ENCODE results near the gene SAMD4A.
A peak's percentile ranks its signal among the peaks of the same experiment; 100 is the strongest.

SAMD4A gene, protein sequence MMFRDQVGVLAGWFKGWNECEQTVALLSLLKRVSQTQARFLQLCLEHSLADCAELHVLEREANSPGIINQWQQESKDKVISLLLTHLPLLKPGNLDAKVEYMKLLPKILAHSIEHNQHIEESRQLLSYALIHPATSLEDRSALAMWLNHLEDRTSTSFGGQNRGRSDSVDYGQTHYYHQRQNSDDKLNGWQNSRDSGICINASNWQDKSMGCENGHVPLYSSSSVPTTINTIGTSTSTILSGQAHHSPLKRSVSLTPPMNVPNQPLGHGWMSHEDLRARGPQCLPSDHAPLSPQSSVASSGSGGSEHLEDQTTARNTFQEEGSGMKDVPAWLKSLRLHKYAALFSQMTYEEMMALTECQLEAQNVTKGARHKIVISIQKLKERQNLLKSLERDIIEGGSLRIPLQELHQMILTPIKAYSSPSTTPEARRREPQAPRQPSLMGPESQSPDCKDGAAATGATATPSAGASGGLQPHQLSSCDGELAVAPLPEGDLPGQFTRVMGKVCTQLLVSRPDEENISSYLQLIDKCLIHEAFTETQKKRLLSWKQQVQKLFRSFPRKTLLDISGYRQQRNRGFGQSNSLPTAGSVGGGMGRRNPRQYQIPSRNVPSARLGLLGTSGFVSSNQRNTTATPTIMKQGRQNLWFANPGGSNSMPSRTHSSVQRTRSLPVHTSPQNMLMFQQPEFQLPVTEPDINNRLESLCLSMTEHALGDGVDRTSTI

DNA sequence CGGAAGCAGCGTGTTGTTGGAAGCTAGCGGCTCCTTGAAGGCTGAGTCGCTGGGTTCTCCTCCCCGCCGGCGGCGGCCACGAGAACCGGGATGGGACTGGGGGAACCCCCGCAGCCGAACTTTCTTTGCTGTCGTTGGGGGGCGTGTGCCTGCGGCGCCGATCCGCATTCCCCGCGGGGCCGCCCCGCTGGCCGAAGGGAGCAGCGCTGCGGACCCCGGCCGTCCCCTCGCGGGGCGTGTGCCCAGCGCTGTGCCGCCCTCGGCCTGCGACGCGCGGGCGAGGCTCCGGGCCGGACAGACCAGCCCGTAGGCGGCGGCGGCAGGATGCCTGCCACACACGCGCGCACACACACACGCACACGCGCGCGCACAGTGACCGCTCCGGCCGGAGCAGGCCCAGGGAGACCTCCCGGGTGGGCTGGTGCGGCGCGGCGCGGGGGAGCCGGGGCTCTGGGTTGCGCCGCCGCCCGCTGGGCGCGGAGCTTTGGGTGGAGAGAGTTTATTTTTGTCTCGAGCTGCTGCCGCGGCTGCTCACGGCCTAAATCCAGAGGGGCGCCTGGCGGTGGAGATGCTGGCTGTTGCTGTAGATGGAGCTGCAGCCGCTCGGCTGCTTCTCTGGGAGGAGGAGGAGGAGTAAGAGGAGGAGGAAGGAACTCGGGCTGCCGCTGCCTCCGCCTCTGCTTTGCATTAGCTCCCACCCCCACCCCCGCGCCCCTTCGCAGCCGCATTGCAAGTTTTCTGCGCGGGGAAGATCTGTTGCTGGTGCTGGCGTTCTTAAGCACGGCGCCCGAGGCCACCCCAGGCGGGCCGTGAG, at the start of gene SAMD4A:
SAMD4A (plus strand) TSS at position 719 of the 814 bp plus-strand sequence. CDS start 789 bp downstream, outside the sequence.
- peak; percentile 84 for DNase-seq (ENCODE audit: low spot score)
- TF ChIP-seq, protein P1, sequence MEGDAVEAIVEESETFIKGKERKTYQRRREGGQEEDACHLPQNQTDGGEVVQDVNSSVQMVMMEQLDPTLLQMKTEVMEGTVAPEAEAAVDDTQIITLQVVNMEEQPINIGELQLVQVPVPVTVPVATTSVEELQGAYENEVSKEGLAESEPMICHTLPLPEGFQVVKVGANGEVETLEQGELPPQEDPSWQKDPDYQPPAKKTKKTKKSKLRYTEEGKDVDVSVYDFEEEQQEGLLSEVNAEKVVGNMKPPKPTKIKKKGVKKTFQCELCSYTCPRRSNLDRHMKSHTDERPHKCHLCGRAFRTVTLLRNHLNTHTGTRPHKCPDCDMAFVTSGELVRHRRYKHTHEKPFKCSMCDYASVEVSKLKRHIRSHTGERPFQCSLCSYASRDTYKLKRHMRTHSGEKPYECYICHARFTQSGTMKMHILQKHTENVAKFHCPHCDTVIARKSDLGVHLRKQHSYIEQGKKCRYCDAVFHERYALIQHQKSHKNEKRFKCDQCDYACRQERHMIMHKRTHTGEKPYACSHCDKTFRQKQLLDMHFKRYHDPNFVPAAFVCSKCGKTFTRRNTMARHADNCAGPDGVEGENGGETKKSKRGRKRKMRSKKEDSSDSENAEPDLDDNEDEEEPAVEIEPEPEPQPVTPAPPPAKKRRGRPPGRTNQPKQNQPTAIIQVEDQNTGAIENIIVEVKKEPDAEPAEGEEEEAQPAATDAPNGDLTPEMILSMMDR (IDR thresholded peaks at IDR 0.05; ENCODE audit: extremely low read depth, missing control alignments) = peak; percentile 21

DNA sequence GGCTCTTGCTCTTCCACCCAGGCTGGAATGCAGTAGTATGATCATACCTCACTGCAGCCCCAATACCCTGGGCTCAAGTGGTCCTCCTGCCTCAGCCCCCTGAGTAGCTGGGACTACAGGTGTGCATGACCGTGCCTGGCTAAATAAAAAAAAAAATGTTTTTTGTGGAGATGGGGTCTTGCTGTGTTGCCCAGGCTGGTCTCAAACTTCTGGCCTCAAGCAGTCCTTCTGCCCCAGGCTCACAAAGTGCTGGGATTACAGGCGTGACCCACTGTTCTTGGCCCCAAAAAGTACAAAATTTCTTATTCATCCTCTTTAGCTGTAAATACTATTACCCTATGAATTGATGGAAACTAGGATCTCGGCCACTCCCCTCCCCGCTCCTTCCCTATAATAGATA, 42.5 kb upstream of the SAMD4A start:
- TF ChIP-seq, protein P1 (IDR thresholded peaks at IDR 0.05; ENCODE audit: extremely low read depth, missing control alignments) = no peak
- DNase-seq (ENCODE audit: low spot score) = no peak

DNA sequence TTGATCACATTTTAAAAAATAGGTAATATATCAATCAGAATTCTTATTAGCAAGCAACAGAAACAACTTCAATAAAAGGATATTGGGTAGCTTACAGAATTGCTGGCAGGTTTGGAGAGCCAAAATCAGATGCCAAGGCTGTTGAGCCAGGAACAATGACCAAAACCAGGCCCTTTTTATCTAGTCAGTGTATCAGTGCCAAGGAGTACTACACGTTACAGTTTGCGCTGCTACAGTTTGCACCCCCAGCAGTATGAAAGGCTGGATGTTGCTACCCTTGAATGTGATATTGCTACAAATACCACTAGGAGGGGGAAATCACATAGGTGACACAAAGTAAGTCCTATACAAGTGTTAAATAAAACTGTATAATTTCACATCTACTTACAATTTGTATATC, 38.0 kb upstream of the SAMD4A start:
- DNase-seq (ENCODE audit: low spot score) = no peak
- TF ChIP-seq, protein P1 (IDR thresholded peaks at IDR 0.05; ENCODE audit: extremely low read depth, missing control alignments) = no peak

DNA sequence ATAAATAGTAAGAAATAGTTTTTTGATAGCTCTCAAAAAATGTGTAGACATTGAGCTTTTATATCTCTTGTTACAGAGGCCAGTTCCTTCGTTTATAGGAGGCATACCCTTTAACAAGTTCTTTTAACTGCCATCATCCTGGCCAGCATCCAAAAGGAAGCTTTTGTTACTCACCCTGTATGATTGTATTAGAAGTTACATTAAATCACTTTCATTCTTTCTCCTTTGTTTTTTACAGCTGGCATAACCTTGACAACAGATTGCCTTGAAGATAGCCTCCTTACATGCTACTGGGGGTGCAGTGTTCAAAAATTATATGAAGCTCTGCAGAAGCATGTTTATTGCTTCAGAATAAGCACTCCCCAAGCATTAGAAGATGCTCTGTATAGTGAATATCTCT, 37.1 kb upstream of the SAMD4A start:
- DNase-seq (ENCODE audit: low spot score) = no peak
- TF ChIP-seq, protein P1 (IDR thresholded peaks at IDR 0.05; ENCODE audit: extremely low read depth, missing control alignments) = no peak

DNA sequence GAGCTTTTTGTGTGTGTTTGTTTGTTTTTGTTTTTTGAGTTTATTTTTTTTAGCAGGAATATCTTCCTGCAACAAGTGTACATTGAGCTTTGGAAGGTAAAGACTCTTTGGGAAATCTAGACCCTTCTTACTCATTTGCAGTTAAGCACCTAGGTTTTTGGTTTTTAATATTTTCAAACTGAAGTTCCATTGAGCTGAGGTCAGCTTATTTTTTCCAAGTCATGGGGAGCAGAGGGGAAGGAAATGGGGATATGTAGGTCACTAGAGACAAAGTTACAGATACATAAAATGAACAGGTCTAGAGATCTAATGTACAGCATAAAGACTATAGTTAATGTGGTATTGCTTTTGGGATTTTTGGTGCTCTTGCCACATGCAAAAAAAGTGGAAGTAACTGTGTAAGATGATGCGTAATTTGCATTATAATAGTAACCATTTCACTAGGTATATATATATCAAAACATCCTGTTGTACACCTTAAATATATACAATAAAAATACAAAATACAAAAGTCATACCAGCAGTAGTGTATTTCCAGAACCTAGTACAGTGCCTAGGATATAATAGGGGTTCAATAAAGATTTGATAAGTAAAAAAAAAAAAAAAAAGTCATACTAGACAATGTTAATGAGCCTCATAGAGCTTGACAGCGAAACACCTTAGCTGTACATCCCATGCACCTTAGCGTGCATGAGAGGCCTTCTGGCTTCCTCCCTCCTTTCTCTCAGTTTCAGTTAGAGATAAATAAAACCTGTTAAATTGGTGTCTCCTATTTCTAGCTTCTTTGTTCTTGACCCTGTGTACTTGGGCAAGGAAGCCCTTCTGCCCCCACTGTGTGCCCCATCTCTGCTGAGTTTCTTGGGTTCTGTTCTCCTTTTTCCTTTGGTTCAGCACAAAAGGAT, 34.6 kb upstream of the SAMD4A start:
- TF ChIP-seq, protein P1 (IDR thresholded peaks at IDR 0.05; ENCODE audit: extremely low read depth, missing control alignments) = no peak
- peak; percentile 39 for DNase-seq (ENCODE audit: low spot score)

DNA sequence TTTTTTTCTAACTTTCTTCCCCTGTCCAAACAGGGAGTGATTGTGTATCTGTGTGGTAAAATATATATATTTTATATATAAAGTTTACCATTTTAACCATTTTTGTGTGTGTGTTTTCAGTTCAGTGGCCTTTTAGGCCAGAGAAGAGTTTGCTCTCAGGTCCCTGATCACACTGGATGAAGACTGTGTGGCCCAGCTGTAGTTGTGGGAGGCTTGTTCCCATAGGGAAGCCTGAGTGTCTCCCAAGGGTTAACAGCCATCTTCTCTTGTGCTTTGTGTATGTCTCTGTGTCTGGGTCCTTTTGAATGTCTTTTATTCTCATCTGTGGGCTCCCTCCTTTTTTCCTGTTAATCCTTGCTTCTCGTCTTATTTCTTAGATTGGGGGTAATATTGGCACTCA, 33.8 kb upstream of the SAMD4A start:
- DNase-seq (ENCODE audit: low spot score) = no peak
- TF ChIP-seq, protein P1 (IDR thresholded peaks at IDR 0.05; ENCODE audit: extremely low read depth, missing control alignments) = no peak
